ENCODE data around the gene MAMDC4. TPM values are rescaled to one million over a fixed set of nuclear protein-coding genes. Genes with fewer than 3 reads are reported as not detected.
A peak's percentile ranks its signal among the peaks of the same experiment; 100 is the strongest.

The MAMDC4 gene
- total and polyA plus RNA-seq, 2 of the 13 experiments (the other 11 are each of a cell fraction or from before 2014, with no cell fraction given), result 6.0 to 6.8 TPM

DNA sequence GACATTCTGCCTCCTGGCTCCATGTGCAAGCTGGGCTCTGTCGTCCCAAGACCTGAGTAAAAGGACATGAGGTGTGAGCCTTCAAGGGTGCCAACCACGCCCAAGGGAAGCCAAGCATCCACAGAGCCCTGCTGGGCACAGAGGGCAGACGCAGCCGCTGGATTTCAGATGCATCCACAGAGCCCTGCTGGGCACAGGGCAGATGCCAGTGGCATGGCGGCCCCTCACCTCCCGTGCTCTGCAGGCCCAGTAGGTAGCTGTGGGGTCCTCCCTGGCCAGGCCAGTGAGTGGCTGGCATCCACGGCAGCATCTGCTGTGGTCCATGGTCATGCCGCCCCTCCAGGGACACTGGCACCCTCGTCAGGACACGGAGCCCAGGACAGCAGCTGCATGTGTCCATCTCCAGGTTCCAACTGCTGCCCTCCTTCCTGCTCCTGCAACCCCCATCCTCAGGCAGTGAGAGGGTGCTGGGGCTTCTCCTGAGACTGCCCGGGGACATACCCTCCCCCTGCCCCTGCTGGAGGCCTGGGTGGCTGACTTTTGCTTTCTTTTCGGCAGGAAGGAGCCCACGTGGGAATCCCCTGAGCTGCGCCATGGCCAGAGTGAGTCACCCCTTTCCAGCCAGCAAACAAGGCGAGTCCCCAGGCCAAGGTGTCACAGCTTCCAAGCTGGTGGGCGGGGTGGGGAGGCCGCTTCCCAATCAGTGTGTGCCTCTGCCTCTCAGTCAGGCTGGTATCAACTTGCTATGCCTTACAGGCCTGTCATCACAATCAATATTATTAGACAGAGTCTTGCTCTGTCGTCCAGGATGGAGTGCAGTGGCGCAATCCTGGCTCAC, 30.2 kb downstream of the MAMDC4 start (continued):
- TF ChIP-seq, protein P1, sequence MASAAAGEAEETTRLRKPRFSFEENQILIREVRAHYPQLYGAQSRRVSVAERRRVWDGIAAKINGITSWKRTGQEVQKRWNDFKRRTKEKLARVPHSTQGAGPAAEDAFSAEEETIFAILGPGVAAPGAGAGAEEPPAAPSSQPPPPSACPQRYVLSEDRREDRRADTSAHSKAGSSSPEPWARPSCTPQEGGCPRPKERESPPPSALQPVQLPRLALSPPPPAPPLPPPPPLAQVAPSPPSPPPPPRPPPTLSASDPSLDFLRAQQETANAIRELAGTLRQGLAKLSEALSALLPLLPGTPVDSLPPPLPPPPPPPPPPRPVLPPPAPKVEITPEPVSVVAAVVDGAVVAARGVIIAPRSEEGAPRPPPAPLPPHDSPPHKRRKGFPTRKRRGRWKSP (CRISPR knock-in tag; IDR thresholded peaks at IDR 0.05), result peak; percentile 42; the same call in 1 of the 2 replicates
- peak; percentile 57 for TF ChIP-seq PPARG (CRISPR knock-in tag; conservative IDR thresholded peaks at IDR 0.05)
- 0 out of 2 replicates have a peak, but pooled peaks have one; percentile 56 for TF ChIP-seq ZFP36L1 (CRISPR knock-in tag; IDR thresholded peaks at IDR 0.05)
- no peak; the same call in 1 of the 2 replicates for TF ChIP-seq ZNF678 (CRISPR knock-in tag; IDR thresholded peaks at IDR 0.05)
- TF ChIP-seq ZNF460 (CRISPR knock-in tag; IDR thresholded peaks at IDR 0.05; ENCODE audit: borderline replicate concordance), result peak; percentile 43; the same call in 1 of the 2 replicates
- TF ChIP-seq ZNF747 (CRISPR knock-in tag; IDR thresholded peaks at IDR 0.05; ENCODE audit: borderline replicate concordance), result no peak
- no peak for TF ChIP-seq MATR3 (CRISPR knock-in tag; IDR thresholded peaks at IDR 0.05)
- TF ChIP-seq, protein P2, sequence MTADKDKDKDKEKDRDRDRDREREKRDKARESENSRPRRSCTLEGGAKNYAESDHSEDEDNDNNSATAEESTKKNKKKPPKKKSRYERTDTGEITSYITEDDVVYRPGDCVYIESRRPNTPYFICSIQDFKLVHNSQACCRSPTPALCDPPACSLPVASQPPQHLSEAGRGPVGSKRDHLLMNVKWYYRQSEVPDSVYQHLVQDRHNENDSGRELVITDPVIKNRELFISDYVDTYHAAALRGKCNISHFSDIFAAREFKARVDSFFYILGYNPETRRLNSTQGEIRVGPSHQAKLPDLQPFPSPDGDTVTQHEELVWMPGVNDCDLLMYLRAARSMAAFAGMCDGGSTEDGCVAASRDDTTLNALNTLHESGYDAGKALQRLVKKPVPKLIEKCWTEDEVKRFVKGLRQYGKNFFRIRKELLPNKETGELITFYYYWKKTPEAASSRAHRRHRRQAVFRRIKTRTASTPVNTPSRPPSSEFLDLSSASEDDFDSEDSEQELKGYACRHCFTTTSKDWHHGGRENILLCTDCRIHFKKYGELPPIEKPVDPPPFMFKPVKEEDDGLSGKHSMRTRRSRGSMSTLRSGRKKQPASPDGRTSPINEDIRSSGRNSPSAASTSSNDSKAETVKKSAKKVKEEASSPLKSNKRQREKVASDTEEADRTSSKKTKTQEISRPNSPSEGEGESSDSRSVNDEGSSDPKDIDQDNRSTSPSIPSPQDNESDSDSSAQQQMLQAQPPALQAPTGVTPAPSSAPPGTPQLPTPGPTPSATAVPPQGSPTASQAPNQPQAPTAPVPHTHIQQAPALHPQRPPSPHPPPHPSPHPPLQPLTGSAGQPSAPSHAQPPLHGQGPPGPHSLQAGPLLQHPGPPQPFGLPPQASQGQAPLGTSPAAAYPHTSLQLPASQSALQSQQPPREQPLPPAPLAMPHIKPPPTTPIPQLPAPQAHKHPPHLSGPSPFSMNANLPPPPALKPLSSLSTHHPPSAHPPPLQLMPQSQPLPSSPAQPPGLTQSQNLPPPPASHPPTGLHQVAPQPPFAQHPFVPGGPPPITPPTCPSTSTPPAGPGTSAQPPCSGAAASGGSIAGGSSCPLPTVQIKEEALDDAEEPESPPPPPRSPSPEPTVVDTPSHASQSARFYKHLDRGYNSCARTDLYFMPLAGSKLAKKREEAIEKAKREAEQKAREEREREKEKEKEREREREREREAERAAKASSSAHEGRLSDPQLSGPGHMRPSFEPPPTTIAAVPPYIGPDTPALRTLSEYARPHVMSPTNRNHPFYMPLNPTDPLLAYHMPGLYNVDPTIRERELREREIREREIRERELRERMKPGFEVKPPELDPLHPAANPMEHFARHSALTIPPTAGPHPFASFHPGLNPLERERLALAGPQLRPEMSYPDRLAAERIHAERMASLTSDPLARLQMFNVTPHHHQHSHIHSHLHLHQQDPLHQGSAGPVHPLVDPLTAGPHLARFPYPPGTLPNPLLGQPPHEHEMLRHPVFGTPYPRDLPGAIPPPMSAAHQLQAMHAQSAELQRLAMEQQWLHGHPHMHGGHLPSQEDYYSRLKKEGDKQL (CRISPR knock-in tag; IDR thresholded peaks at IDR 0.05; ENCODE audit: low read depth), result 0 out of 2 replicates have a peak, but pooled peaks have one; percentile 14
- no peak for TF ChIP-seq RFXAP (CRISPR knock-in tag; IDR thresholded peaks at IDR 0.05; ENCODE audit: borderline replicate concordance)
- TF ChIP-seq KAT8 (CRISPR knock-in tag; IDR thresholded peaks at IDR 0.05), result peak; percentile 76
- peak; percentile 91 for TF ChIP-seq SKI (IDR thresholded peaks at IDR 0.05; ENCODE audit: partially characterized antibody)
- peak; percentile 40; the same call in 1 of the 2 replicates for TF ChIP-seq SPEN (CRISPR knock-in tag; IDR thresholded peaks at IDR 0.05; ENCODE audit: low read depth)
- TF ChIP-seq, protein P3, sequence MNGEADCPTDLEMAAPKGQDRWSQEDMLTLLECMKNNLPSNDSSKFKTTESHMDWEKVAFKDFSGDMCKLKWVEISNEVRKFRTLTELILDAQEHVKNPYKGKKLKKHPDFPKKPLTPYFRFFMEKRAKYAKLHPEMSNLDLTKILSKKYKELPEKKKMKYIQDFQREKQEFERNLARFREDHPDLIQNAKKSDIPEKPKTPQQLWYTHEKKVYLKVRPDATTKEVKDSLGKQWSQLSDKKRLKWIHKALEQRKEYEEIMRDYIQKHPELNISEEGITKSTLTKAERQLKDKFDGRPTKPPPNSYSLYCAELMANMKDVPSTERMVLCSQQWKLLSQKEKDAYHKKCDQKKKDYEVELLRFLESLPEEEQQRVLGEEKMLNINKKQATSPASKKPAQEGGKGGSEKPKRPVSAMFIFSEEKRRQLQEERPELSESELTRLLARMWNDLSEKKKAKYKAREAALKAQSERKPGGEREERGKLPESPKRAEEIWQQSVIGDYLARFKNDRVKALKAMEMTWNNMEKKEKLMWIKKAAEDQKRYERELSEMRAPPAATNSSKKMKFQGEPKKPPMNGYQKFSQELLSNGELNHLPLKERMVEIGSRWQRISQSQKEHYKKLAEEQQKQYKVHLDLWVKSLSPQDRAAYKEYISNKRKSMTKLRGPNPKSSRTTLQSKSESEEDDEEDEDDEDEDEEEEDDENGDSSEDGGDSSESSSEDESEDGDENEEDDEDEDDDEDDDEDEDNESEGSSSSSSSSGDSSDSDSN (CRISPR knock-in tag; IDR thresholded peaks at IDR 0.05), result peak; percentile 84
- TF ChIP-seq, protein P4, sequence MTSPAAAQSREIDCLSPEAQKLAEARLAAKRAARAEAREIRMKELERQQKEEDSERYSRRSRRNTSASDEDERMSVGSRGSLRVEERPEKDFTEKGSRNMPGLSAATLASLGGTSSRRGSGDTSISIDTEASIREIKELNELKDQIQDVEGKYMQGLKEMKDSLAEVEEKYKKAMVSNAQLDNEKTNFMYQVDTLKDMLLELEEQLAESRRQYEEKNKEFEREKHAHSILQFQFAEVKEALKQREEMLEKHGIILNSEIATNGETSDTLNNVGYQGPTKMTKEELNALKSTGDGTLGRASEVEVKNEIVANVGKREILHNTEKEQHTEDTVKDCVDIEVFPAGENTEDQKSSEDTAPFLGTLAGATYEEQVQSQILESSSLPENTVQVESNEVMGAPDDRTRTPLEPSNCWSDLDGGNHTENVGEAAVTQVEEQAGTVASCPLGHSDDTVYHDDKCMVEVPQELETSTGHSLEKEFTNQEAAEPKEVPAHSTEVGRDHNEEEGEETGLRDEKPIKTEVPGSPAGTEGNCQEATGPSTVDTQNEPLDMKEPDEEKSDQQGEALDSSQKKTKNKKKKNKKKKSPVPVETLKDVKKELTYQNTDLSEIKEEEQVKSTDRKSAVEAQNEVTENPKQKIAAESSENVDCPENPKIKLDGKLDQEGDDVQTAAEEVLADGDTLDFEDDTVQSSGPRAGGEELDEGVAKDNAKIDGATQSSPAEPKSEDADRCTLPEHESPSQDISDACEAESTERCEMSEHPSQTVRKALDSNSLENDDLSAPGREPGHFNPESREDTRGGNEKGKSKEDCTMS (CRISPR knock-in tag; conservative IDR thresholded peaks at IDR 0.05), result no peak; the same call in 1 of the 2 replicates
- no peak for TF ChIP-seq ZNF562 (CRISPR knock-in tag; IDR thresholded peaks at IDR 0.05; ENCODE audit: borderline replicate concordance)
- TF ChIP-seq HDAC6 (IDR thresholded peaks at IDR 0.05; ENCODE audit: low read depth, low read length), result no peak
- TF ChIP-seq AKAP8 (CRISPR knock-in tag; IDR thresholded peaks at IDR 0.05), result peak; percentile 74
